WTC11 (cell line): ENCODE measurements around the gene SNX5. TPM values are rescaled to one million over a fixed set of nuclear protein-coding genes. Genes with fewer than 3 reads are reported as not detected.

Experiments
- ATAC-seq: fragments of 200-7000 bp; cut with Tn5 transposase; 2 replicates; pipeline ENCODE4 v1.10.0; 2021; ENCODE audit warnings: mild to moderate bottlenecking, moderate library complexity
- CTCF ChIA-PET: fragments of 300-600 bp; sonication (Branson Sonifier 250); formaldehyde crosslinking; loops from one replicate; lab custom pipeline; 2021; ENCODE audit warnings: antibody characterized with exemption; lab: Charles Lee
- POLR2A ChIA-PET: fragments of 350-600 bp; sonication (Branson Sonifier 250); formaldehyde crosslinking; loops from one replicate; lab custom pipeline; 2021; ENCODE audit warnings: antibody characterized with exemption; lab: Charles Lee
- DNase-seq: peaks from one replicate; pipeline ENCODE4 v3.0.0; 2021; ENCODE audit warnings: low spot score
- H3K27ac Mint-ChIP-seq: 2 replicates; pipeline ENCODE4 v1.8.0; 2021; ENCODE audit warnings: mixed read lengths
- H3K27me3 Mint-ChIP-seq: 2 replicates; pipeline ENCODE4 v1.8.0; 2021; ENCODE audit warnings: low read depth, mild to moderate bottlenecking, moderate library complexity, mixed read lengths
- H3K36me3 Mint-ChIP-seq: 2 replicates; pipeline ENCODE4 v1.8.0; 2021; ENCODE audit warnings: mixed read lengths
- H3K4me1 Mint-ChIP-seq: 2 replicates; pipeline ENCODE4 v1.8.0; 2022; ENCODE audit warnings: mixed read lengths
- H3K4me3 Mint-ChIP-seq: 2 replicates; pipeline ENCODE4 v1.8.0; 2021; ENCODE audit warnings: mild to moderate bottlenecking, moderate library complexity, mixed read lengths
- H3K9me3 Mint-ChIP-seq: 2 replicates; pipeline ENCODE4 v1.8.0; 2021; ENCODE audit warnings: mixed read lengths
- CREB1 ChIP-seq: sonication (generic); formaldehyde crosslinking; IDR thresholded peaks from 2 replicates; pipeline ENCODE4 v1.8.0; 2023; ENCODE audit warnings: mild to moderate bottlenecking, missing genetic modification reagents
- CREM ChIP-seq: sonication (generic); formaldehyde crosslinking; IDR thresholded peaks from 2 replicates; pipeline ENCODE4 v1.8.1; 2022; ENCODE audit warnings: mild to moderate bottlenecking, missing genetic modification reagents, moderate library complexity
- EMX1 ChIP-seq: fragments of 250-450 bp; sonication (Bioruptor Pico); IDR thresholded peaks from 2 replicates; pipeline ENCODE4 v1.8.0; 2021; ENCODE audit warnings: mild to moderate bottlenecking
- FOXP1 ChIP-seq: sonication (generic); formaldehyde crosslinking; IDR thresholded peaks from 2 replicates; pipeline ENCODE4 v1.8.0; 2022; ENCODE audit warnings: missing genetic modification reagents, mild to moderate bottlenecking, moderate library complexity, borderline replicate concordance
- GRHL2 ChIP-seq: fragments of 250-450 bp; sonication (Bioruptor Pico); IDR thresholded peaks from 2 replicates; pipeline ENCODE4 v1.8.0; 2022; ENCODE audit warnings: mild to moderate bottlenecking, moderate library complexity; ENCODE audit not compliant: insufficient replicate concordance, severe bottlenecking
- IRF2 ChIP-seq: sonication (generic); formaldehyde crosslinking; IDR thresholded peaks from 2 replicates; pipeline ENCODE4 v1.8.0; 2022; ENCODE audit warnings: low read depth, missing genetic modification reagents, borderline replicate concordance
- JUN ChIP-seq: sonication (generic); formaldehyde crosslinking; IDR thresholded peaks from 2 replicates; pipeline ENCODE4 v1.8.0; 2023; ENCODE audit warnings: mild to moderate bottlenecking, missing genetic modification reagents
- NR1H2 ChIP-seq: sonication (generic); formaldehyde crosslinking; IDR thresholded peaks from 2 replicates; pipeline ENCODE4 v1.9.0; 2021; ENCODE audit warnings: mild to moderate bottlenecking, moderate library complexity, missing genetic modification reagents
- OVOL2 ChIP-seq: fragments of 250-450 bp; sonication (Bioruptor Pico); IDR thresholded peaks from 2 replicates; pipeline ENCODE4 v1.9.0; 2021; ENCODE audit warnings: mild to moderate bottlenecking, borderline replicate concordance
- SOX15 ChIP-seq: fragments of 250-450 bp; sonication (Bioruptor Pico); IDR thresholded peaks from 2 replicates; pipeline ENCODE4 v1.9.0; 2021; ENCODE audit warnings: mild to moderate bottlenecking
- TEAD1 ChIP-seq: sonication (generic); formaldehyde crosslinking; IDR thresholded peaks from 2 replicates; pipeline ENCODE4 v1.8.0; 2022; ENCODE audit warnings: mild to moderate bottlenecking, missing genetic modification reagents
- TP53 ChIP-seq: sonication (generic); formaldehyde crosslinking; IDR thresholded peaks from 2 replicates; pipeline ENCODE4 v1.8.1; 2023; ENCODE audit warnings: mild to moderate bottlenecking, missing genetic modification reagents
- ZNF138 ChIP-seq: sonication (generic); formaldehyde crosslinking; conservative IDR thresholded peaks from 2 replicates; pipeline ENCODE4 v1.8.1; 2022; ENCODE audit warnings: mild to moderate bottlenecking, moderate library complexity, missing genetic modification reagents
- ZNF396 ChIP-seq: fragments of 250-450 bp; sonication (Bioruptor Pico); IDR thresholded peaks from 2 replicates; pipeline ENCODE4 v1.8.0; 2021; ENCODE audit warnings: mild to moderate bottlenecking, moderate library complexity, borderline replicate concordance
- ZNF423 ChIP-seq: fragments of 250-450 bp; sonication (Bioruptor Pico); IDR thresholded peaks from 2 replicates; pipeline ENCODE4 v2.1.2; 2022; ENCODE audit warnings: mild to moderate bottlenecking, moderate library complexity
- total RNA-seq: library from RNA; stranded (reverse); gene quantifications from 3 replicates; pipeline ENCODE4 v1.2.3, GENCODE V29; 2021
- TF ChIP-seq, protein P1 (sequence below): sonication (generic); formaldehyde crosslinking; IDR thresholded peaks from 2 replicates; pipeline ENCODE4 v1.8.1; 2022; ENCODE audit warnings: missing genetic modification reagents, borderline replicate concordance
- TF ChIP-seq, protein P2 (sequence below): sonication (generic); formaldehyde crosslinking; IDR thresholded peaks from 2 replicates; pipeline ENCODE4 v1.8.1; 2022; ENCODE audit warnings: low read depth, mild to moderate bottlenecking, moderate library complexity, missing genetic modification reagents, borderline replicate concordance
- TF ChIP-seq, protein P3 (sequence below): sonication (generic); formaldehyde crosslinking; IDR thresholded peaks from 2 replicates; pipeline ENCODE4 v1.8.1; 2023; ENCODE audit warnings: mild to moderate bottlenecking, missing genetic modification reagents
- TF ChIP-seq, protein P4 (sequence below): fragments of 200-600 bp; IDR thresholded peaks from 2 replicates; pipeline ENCODE4 v1.8.0; 2022; ENCODE audit warnings: antibody characterized with exemption
- TF ChIP-seq, protein P5 (sequence below): sonication (generic); formaldehyde crosslinking; IDR thresholded peaks from 2 replicates; pipeline ENCODE4 v1.8.0; 2022; ENCODE audit warnings: mild to moderate bottlenecking, missing genetic modification reagents

The SNX5 gene
- total RNA-seq, 1 experiment from 2014 or later, result 192 TPM

DNA sequence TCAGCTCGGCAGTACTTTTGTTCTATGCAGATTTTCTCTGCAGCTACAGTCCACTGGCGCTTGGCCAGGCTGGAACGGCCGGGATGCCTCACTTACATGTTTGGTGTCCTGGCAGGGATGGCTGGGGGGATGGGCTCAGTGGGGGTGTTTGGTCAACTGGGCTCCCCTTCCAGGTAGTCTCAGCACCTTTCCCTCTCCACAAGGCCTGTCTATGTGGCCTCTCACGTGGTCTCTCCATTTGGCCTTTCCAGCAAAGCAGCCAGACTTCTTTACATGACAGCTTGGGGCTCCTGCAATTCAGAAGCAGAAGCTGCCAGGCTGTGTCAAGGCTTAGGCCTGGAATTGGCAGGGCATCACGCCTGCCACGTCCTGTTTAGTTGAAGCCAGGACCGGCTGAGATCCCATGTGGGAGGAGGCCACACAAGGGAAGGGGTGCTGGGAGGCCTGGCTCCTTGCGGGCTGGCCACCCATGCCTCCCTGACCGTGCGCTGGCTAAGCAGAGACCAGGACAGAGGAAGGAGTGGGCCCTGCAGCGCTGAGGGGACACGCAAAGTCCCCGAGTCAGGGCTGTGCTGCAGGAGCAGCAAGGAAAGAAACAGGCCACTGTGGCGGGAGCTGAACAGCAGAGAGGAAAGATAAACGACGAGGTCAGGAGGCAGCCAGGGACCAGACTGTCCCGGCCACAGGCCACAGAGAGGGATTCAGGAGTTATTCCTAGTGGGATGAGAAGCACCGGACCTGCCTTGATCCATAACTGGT is 39.1 kb upstream of the SNX5 start:
- Mint-ChIP-seq H3K4me1 (peaks cover 20% of the 10 kb centered on the region), H3K36me3 (peaks cover 16% of the 10 kb centered on the region), H3K27ac (no peak overlapping the region), H3K9me3 (peaks cover 12% of the 10 kb centered on the region), H3K4me3 (no peak overlapping the region), H3K27me3 (no peaks in the 10 kb centered on the region; the same call in 1 of the 2 replicates)
- ChIA-PET CTCF (interaction anchor here (0.6 kb wide), 1 partner anchor 71 kb away, joined by 3 read pairs; no protein-coding TSS in a partner anchor), POLR2A (no interaction called here)
- ATAC-seq (no peak), DNase-seq (no peak)
- no peak for TF ChIP-seq TP53 (CRISPR knock-in tag)
- TF ChIP-seq TEAD1, result no peak
- TF ChIP-seq ZNF396 (CRISPR knock-in tag), result no peak
- no peak for TF ChIP-seq FOXP1 (CRISPR knock-in tag)
- TF ChIP-seq NR1H2 (CRISPR knock-in tag), result no peak
- TF ChIP-seq OVOL2 (CRISPR knock-in tag), result no peak
- TF ChIP-seq GRHL2 (CRISPR knock-in tag), result no peak
- TF ChIP-seq ZNF423 (CRISPR knock-in tag), result no peak
- TF ChIP-seq IRF2, result no peak
- no peak for TF ChIP-seq JUN
- TF ChIP-seq ZNF138 (CRISPR knock-in tag), result no peak
- TF ChIP-seq CREB1, result no peak
- TF ChIP-seq SOX15, result no peak

DNA sequence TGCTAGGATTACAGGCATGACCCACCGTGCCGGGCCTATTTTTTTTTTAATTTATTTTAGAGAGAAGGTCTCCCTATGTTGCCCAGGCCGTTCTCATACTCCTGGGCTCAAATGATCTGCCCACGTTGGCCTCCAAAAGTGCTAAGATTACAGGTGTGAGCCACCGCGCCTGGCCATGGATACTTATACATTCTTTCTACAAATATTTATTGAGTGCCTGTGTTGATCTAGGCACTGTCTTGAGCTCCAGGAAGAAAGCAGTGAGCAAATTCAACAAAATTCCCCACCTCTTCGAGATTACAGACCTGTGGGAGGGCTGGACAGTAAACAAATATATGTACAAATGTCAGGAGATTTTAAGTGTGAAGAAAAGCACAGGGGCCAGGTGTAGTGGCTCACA is 38.1 kb upstream of the SNX5 start:
- no peak for DNase-seq
- POLR2A ChIA-PET, result no interaction called here
- no peak for ATAC-seq
- peaks cover 9% of the 10 kb centered on the region for H3K9me3 Mint-ChIP-seq
- TF ChIP-seq, protein P1, sequence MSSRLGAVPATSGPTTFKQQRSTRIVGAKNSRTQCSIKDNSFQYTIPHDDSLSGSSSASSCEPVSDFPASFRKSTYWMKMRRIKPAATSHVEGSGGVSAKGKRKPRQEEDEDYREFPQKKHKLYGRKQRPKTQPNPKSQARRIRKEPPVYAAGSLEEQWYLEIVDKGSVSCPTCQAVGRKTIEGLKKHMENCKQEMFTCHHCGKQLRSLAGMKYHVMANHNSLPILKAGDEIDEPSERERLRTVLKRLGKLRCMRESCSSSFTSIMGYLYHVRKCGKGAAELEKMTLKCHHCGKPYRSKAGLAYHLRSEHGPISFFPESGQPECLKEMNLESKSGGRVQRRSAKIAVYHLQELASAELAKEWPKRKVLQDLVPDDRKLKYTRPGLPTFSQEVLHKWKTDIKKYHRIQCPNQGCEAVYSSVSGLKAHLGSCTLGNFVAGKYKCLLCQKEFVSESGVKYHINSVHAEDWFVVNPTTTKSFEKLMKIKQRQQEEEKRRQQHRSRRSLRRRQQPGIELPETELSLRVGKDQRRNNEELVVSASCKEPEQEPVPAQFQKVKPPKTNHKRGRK, result no peak
- TF ChIP-seq, protein P2, sequence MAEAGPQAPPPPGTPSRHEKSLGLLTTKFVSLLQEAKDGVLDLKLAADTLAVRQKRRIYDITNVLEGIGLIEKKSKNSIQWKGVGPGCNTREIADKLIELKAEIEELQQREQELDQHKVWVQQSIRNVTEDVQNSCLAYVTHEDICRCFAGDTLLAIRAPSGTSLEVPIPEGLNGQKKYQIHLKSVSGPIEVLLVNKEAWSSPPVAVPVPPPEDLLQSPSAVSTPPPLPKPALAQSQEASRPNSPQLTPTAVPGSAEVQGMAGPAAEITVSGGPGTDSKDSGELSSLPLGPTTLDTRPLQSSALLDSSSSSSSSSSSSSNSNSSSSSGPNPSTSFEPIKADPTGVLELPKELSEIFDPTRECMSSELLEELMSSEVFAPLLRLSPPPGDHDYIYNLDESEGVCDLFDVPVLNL (CRISPR knock-in tag), result no peak
- TF ChIP-seq, protein P3, sequence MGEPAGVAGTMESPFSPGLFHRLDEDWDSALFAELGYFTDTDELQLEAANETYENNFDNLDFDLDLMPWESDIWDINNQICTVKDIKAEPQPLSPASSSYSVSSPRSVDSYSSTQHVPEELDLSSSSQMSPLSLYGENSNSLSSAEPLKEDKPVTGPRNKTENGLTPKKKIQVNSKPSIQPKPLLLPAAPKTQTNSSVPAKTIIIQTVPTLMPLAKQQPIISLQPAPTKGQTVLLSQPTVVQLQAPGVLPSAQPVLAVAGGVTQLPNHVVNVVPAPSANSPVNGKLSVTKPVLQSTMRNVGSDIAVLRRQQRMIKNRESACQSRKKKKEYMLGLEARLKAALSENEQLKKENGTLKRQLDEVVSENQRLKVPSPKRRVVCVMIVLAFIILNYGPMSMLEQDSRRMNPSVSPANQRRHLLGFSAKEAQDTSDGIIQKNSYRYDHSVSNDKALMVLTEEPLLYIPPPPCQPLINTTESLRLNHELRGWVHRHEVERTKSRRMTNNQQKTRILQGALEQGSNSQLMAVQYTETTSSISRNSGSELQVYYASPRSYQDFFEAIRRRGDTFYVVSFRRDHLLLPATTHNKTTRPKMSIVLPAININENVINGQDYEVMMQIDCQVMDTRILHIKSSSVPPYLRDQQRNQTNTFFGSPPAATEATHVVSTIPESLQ (CRISPR knock-in tag), result no peak
- TF ChIP-seq JUN (no peak), CREM (no peak), EMX1 (CRISPR knock-in tag) (no peak)
- TF ChIP-seq, protein P4, sequence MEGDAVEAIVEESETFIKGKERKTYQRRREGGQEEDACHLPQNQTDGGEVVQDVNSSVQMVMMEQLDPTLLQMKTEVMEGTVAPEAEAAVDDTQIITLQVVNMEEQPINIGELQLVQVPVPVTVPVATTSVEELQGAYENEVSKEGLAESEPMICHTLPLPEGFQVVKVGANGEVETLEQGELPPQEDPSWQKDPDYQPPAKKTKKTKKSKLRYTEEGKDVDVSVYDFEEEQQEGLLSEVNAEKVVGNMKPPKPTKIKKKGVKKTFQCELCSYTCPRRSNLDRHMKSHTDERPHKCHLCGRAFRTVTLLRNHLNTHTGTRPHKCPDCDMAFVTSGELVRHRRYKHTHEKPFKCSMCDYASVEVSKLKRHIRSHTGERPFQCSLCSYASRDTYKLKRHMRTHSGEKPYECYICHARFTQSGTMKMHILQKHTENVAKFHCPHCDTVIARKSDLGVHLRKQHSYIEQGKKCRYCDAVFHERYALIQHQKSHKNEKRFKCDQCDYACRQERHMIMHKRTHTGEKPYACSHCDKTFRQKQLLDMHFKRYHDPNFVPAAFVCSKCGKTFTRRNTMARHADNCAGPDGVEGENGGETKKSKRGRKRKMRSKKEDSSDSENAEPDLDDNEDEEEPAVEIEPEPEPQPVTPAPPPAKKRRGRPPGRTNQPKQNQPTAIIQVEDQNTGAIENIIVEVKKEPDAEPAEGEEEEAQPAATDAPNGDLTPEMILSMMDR, result no peak
- TF ChIP-seq, protein P5, sequence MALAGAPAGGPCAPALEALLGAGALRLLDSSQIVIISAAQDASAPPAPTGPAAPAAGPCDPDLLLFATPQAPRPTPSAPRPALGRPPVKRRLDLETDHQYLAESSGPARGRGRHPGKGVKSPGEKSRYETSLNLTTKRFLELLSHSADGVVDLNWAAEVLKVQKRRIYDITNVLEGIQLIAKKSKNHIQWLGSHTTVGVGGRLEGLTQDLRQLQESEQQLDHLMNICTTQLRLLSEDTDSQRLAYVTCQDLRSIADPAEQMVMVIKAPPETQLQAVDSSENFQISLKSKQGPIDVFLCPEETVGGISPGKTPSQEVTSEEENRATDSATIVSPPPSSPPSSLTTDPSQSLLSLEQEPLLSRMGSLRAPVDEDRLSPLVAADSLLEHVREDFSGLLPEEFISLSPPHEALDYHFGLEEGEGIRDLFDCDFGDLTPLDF (CRISPR knock-in tag), result no peak
- peaks cover 12% of the 10 kb centered on the region for H3K36me3 Mint-ChIP-seq
- H3K27ac Mint-ChIP-seq, result no peak overlapping the region
- H3K4me1 Mint-ChIP-seq, result peaks cover 20% of the 10 kb centered on the region
- H3K27me3 Mint-ChIP-seq, result no peaks in the 10 kb centered on the region; the same call in 1 of the 2 replicates
- H3K4me3 Mint-ChIP-seq, result no peak overlapping the region
- CTCF ChIA-PET, result no interaction called here
